Measurements from ENCODE around the gene AKR1C8. TPM values are rescaled to one million over a fixed set of nuclear protein-coding genes. Genes with fewer than 3 reads are reported as not detected.
"Not testable (repeated sequence)": the region's sequence is repeated elsewhere in the genome, so short reads cannot be mapped to it uniquely, and the experiment has no call there.

The AKR1C8 gene
- total RNA-seq, 1 donor from 2014 or later = not detected

DNA sequence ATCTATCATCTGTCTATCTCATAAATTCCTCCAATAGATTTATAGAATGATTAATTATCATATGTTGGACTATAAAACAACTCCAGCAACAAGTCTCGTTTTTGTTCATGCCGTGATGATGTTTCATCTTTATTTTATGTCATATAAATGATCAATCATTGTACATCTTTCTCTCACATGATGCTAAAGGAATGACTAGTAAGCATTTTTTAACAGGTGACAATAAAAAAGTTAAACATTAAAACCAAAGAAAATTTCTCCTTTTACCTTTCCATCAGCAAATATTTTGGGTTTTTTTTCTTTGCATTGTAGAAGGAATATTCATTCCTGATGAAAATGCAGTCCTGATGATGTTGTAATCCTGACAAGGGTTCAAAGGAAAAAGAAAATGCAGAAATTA, 49.4 kb downstream of the AKR1C8 start:
- Mint-ChIP-seq H3K4me3 (ENCODE audit: unreplicated experiment) (no peak overlapping the region), H3K27ac (ENCODE audit: unreplicated experiment) (no peak overlapping the region), H3K27me3 (ENCODE audit: low read depth, unreplicated experiment) (peaks cover 3% of the 10 kb centered on the region), H3K4me1 (ENCODE audit: low read depth, unreplicated experiment) (no peaks in the 10 kb centered on the region), H3K9me3 (ENCODE audit: unreplicated experiment) (peaks cover 21% of the 10 kb centered on the region), H3K36me3 (ENCODE audit: low read depth, unreplicated experiment) (peaks cover 2% of the 10 kb centered on the region)
- FAIRE-seq (no peak), DNase-seq (ENCODE audit: low read depth) (no peak)
- Histone ChIP-seq H4K20me1 (ENCODE audit: insufficient read depth, low read length) (no peaks in the 10 kb centered on the region), H3K9me3 (ENCODE audit: insufficient read depth, low read depth, low read length) (peaks cover 3% of the 10 kb centered on the region), H3K27me3 (ENCODE audit: insufficient read depth, low read length) (no peaks in the 10 kb centered on the region), H3K4me2 (ENCODE audit: low read length) (no peak overlapping the region), H3K79me2 (ENCODE audit: insufficient read depth, low read length) (no peaks in the 10 kb centered on the region), H2AFZ (ENCODE audit: low read depth, low read length) (no peak overlapping the region), H3K4me1 (ENCODE audit: insufficient read depth, low read length) (no peaks in the 10 kb centered on the region), H3K36me3 (ENCODE audit: insufficient read depth, low read length) (no peaks in the 10 kb centered on the region), H3K27ac (ENCODE audit: low read depth, low read length) (no peak overlapping the region), H3K9ac (ENCODE audit: low read length) (no peak overlapping the region), H3K4me3 (ENCODE audit: insufficient read depth, low read depth, low read length) (no peak overlapping the region)
- TF ChIP-seq EZH2 (IDR thresholded peaks at IDR 0.05; ENCODE audit: insufficient read depth, low read length) = no peak
- TF ChIP-seq CTCF (IDR thresholded peaks at IDR 0.05; ENCODE audit: insufficient read depth, low read depth, low read length) = no peak

DNA sequence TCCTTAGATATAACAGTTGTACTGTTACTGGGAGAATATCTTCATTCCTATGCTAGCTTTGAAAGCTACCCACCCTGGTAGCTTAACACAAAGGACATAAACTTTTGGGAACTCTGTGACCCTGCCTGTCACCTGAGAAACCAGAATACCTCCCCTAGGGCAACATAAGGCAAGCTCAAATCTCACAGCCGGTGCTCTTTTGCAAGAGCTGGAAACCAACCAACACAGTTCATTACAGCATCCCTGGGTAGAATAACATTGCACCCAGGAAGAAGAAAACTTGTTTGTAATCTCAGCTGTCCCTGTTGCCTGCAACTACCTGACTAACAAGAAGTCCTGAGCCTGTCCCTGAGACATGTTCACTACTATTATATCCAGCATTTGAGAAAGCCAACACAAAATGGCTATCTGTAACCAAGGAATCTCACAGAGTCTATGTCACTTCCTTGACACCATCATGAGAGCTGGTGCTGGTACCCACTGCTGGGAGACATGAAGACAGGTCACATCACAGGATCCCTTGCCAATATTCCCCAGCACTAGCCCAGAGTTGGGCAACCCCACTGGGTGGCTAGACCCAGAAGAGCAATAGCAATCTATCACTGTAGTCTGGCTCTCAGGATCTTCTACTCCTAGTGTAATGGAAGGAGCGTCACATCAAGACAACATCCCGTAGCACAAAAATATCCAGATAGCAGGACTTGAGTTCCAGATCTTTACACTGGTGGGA, 59.5 kb downstream of the AKR1C8 start:
- Histone ChIP-seq H3K27ac (ENCODE audit: low read depth, low read length) (no peak overlapping the region), H3K79me2 (ENCODE audit: insufficient read depth, low read length) (no peaks in the 10 kb centered on the region), H3K4me1 (ENCODE audit: insufficient read depth, low read length) (no peaks in the 10 kb centered on the region), H3K4me2 (ENCODE audit: low read length) (no peak overlapping the region), H3K9ac (ENCODE audit: low read length) (no peak overlapping the region), H3K27me3 (ENCODE audit: insufficient read depth, low read length) (no peaks in the 10 kb centered on the region), H4K20me1 (ENCODE audit: insufficient read depth, low read length) (no peaks in the 10 kb centered on the region), H2AFZ (ENCODE audit: low read depth, low read length) (no peak overlapping the region), H3K9me3 (ENCODE audit: insufficient read depth, low read depth, low read length) (peaks cover 7% of the 10 kb centered on the region), H3K36me3 (ENCODE audit: insufficient read depth, low read length) (no peaks in the 10 kb centered on the region), H3K4me3 (ENCODE audit: insufficient read depth, low read depth, low read length) (no peak overlapping the region)
- H3K4me1 Mint-ChIP-seq (ENCODE audit: low read depth, unreplicated experiment) = no peaks in the 10 kb centered on the region
- no peak for DNase-seq (ENCODE audit: low read depth)
- H3K9me3 Mint-ChIP-seq (ENCODE audit: unreplicated experiment) = peaks cover 7% of the 10 kb centered on the region
- H3K36me3 Mint-ChIP-seq (ENCODE audit: low read depth, unreplicated experiment) = no peaks in the 10 kb centered on the region
- H3K4me3 Mint-ChIP-seq (ENCODE audit: unreplicated experiment) = no peak overlapping the region
- H3K27ac Mint-ChIP-seq (ENCODE audit: unreplicated experiment) = no peak overlapping the region
- peaks cover 6% of the 10 kb centered on the region for H3K27me3 Mint-ChIP-seq (ENCODE audit: low read depth, unreplicated experiment)
- TF ChIP-seq EZH2 (IDR thresholded peaks at IDR 0.05; ENCODE audit: insufficient read depth, low read length) = no peak
- TF ChIP-seq CTCF (IDR thresholded peaks at IDR 0.05; ENCODE audit: insufficient read depth, low read depth, low read length) = no peak
- FAIRE-seq = no peak

GRCh38 chr10:5123886-5124285, 61.1 kb downstream of the AKR1C8 start:
- Histone ChIP-seq H3K4me1 (ENCODE audit: insufficient read depth, low read length) (no peaks in the 10 kb centered on the region), H3K9me3 (ENCODE audit: insufficient read depth, low read depth, low read length) (peaks cover 7% of the 10 kb centered on the region), H3K9ac (ENCODE audit: low read length) (no peak overlapping the region), H3K27ac (ENCODE audit: low read depth, low read length) (no peak overlapping the region), H3K36me3 (ENCODE audit: insufficient read depth, low read length) (no peaks in the 10 kb centered on the region), H3K4me2 (ENCODE audit: low read length) (no peak overlapping the region), H3K27me3 (ENCODE audit: insufficient read depth, low read length) (no peaks in the 10 kb centered on the region), H3K79me2 (ENCODE audit: insufficient read depth, low read length) (no peaks in the 10 kb centered on the region), H4K20me1 (ENCODE audit: insufficient read depth, low read length) (no peaks in the 10 kb centered on the region), H2AFZ (ENCODE audit: low read depth, low read length) (no peak overlapping the region), H3K4me3 (ENCODE audit: insufficient read depth, low read depth, low read length) (no peak overlapping the region)
- Mint-ChIP-seq H3K4me1 (ENCODE audit: low read depth, unreplicated experiment) (no peaks in the 10 kb centered on the region), H3K27ac (ENCODE audit: unreplicated experiment) (no peak overlapping the region), H3K36me3 (ENCODE audit: low read depth, unreplicated experiment) (no peaks in the 10 kb centered on the region), H3K9me3 (ENCODE audit: unreplicated experiment) (peaks cover 11% of the 10 kb centered on the region), H3K27me3 (ENCODE audit: low read depth, unreplicated experiment) (peaks cover 3% of the 10 kb centered on the region), H3K4me3 (ENCODE audit: unreplicated experiment) (no peak overlapping the region)
- TF ChIP-seq EZH2 (IDR thresholded peaks at IDR 0.05; ENCODE audit: insufficient read depth, low read length) = no peak
- TF ChIP-seq CTCF (IDR thresholded peaks at IDR 0.05; ENCODE audit: insufficient read depth, low read depth, low read length) = no peak
- FAIRE-seq = no peak
- no peak for DNase-seq (ENCODE audit: low read depth)

DNA sequence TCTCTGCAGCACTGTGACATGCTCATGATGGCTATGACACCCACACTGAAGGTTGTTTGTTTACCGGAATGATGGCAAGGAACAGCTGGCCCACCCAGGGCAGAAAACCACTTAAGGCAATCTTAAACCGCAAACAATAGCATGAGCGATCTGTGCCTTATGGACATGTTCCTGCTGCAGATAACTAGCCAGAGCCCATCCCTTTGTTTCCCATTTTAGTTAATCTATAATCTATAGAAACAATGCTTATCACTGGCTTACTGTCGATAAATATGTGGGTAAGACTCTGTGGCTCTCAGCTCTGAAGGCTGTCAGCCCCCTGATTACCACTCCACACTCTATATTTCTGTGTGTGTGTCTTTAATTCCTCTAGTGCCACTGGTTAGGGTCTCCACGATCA, 65.0 kb downstream of the AKR1C8 start:
- H3K4me3 Mint-ChIP-seq (ENCODE audit: unreplicated experiment); FAIRE-seq; H3K4me1 Mint-ChIP-seq (ENCODE audit: low read depth, unreplicated experiment); H3K27me3 ChIP-seq (ENCODE audit: insufficient read depth, low read length); H3K9me3 ChIP-seq (ENCODE audit: insufficient read depth, low read depth, low read length); H3K9me3 Mint-ChIP-seq (ENCODE audit: unreplicated experiment); H3K27ac ChIP-seq (ENCODE audit: low read depth, low read length); H3K4me2 ChIP-seq (ENCODE audit: low read length); H3K36me3 ChIP-seq (ENCODE audit: insufficient read depth, low read length); H3K27me3 Mint-ChIP-seq (ENCODE audit: low read depth, unreplicated experiment); H3K4me1 ChIP-seq (ENCODE audit: insufficient read depth, low read length); H3K27ac Mint-ChIP-seq (ENCODE audit: unreplicated experiment); H4K20me1 ChIP-seq (ENCODE audit: insufficient read depth, low read length); H2AFZ ChIP-seq (ENCODE audit: low read depth, low read length); DNase-seq (ENCODE audit: low read depth); H3K79me2 ChIP-seq (ENCODE audit: insufficient read depth, low read length); H3K9ac ChIP-seq (ENCODE audit: low read length); H3K4me3 ChIP-seq (ENCODE audit: insufficient read depth, low read depth, low read length); H3K36me3 Mint-ChIP-seq (ENCODE audit: low read depth, unreplicated experiment): not testable (repeated sequence)
